Activated CD8-positive, alpha-beta T cell treated with anti-CD3 and anti-CD28 coated beads for 36 hours (primary cell): ENCODE measurements around the gene PACRG. TPM values are rescaled to one million over a fixed set of nuclear protein-coding genes. Genes with fewer than 3 reads are reported as not detected.

Experiments
- ATAC-seq: fragments of 200-7000 bp; cut with Tn5 transposase; one replicate; pipeline ENCODE4 v1.10.0; 2021; ENCODE audit warnings: mild to moderate bottlenecking, moderate library complexity
- CTCF ChIA-PET: fragments of 350-600 bp; sonication (Branson Sonifier 250); formaldehyde crosslinking; loops from one replicate; lab custom pipeline; 2021; ENCODE audit warnings: antibody characterized with exemption; lab: Charles Lee
- POLR2A ChIA-PET: fragments of 350-600 bp; sonication (Branson Sonifier 250); formaldehyde crosslinking; loops from one replicate; lab custom pipeline; 2021; ENCODE audit warnings: antibody characterized with exemption; lab: Charles Lee
- DNase-seq: peaks from one replicate; pipeline ENCODE4 v3.0.0-alpha.2; 2020
- H3K27ac Mint-ChIP-seq: one replicate; pipeline ENCODE4 v1.8.0; 2021; ENCODE audit warnings: mild to moderate bottlenecking, mixed read lengths
- H3K27me3 Mint-ChIP-seq: one replicate; pipeline ENCODE4 v1.8.0; 2021; ENCODE audit warnings: mixed read lengths
- H3K36me3 Mint-ChIP-seq: one replicate; pipeline ENCODE4 v1.8.0; 2021; ENCODE audit warnings: low read depth, mixed read lengths
- H3K4me1 Mint-ChIP-seq: one replicate; pipeline ENCODE4 v1.8.0; 2021; ENCODE audit warnings: low read depth, mixed read lengths
- H3K4me3 Mint-ChIP-seq: one replicate; pipeline ENCODE4 v1.8.0; 2021; ENCODE audit warnings: mild to moderate bottlenecking, moderate library complexity, mixed read lengths
- H3K9me3 Mint-ChIP-seq: one replicate; pipeline ENCODE4 v1.8.0; 2021; ENCODE audit warnings: mixed read lengths
- CTCF ChIP-seq: fragments of 200-600 bp; IDR thresholded peaks from one replicate; pipeline ENCODE4 v1.8.0; 2022; ENCODE audit warnings: antibody characterized with exemption, mild to moderate bottlenecking
- intact Hi-C: fragments of 100-400 bp; cut with micrococcal nuclease; formaldehyde crosslinking; loops from one replicate; pipeline ENCODE4 v1.10.0; 2022
- total RNA-seq, 2 experiments: library from RNA; stranded (reverse); gene quantifications; one replicate each; pipeline ENCODE4 v1.2.3, GENCODE V29; 2021

PACRG gene
- total RNA-seq, 2 experiments from 2014 or later = not detected

GRCh38 chr6:163098827-163099479, 371.2 kb downstream of the PACRG start:
- intact Hi-C loops = no loop called here
- Mint-ChIP-seq H3K4me3 (no peak overlapping the region), H3K36me3 (no peaks in the 10 kb centered on the region), H3K27ac (no peak overlapping the region), H3K4me1 (no peaks in the 10 kb centered on the region), H3K27me3 (no peaks in the 10 kb centered on the region), H3K9me3 (no peaks in the 10 kb centered on the region)
- no peak for DNase-seq
- POLR2A ChIA-PET = no interaction called here
- CTCF ChIA-PET = no interaction called here
- no peak for ATAC-seq
- no peak for TF ChIP-seq CTCF

DNA sequence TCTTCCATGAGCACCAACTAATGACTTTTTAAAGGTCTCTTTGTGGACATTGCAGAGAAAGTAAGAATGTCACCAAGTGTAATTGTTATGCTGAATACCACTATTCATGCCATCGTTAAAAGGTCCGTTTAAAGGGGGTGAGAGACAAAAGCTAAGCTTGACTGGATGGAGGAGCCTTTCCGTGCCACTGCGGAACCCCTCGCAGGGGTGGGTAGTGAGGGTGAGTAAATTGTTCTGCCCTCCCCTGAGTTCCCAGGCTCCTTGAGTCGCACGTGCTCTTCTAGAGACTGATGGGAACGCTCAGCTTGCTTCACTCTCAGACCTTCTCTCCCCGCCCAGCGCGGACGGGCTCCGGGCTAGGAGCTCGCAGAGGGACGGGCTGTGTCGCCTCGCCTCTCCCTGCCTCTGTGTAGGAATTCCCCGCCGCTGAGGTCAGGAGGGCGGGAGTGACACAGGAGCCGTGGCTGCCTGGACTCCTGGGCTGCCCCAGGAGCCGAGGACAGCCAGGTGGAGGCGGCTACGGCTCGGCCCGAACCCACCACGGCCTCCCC, 371.9 kb downstream of the PACRG start:
- ChIA-PET POLR2A (no interaction called here), CTCF (no interaction called here)

GRCh38 chr6:163100259-163100658, 372.5 kb downstream of the PACRG start:
- H3K4me3 Mint-ChIP-seq = no peak overlapping the region
- H3K27ac Mint-ChIP-seq = no peak overlapping the region
- CTCF ChIA-PET = no interaction called here

More for the DNA sequence above, 371.9 kb downstream of the PACRG start:
- Mint-ChIP-seq H3K27me3 (no peaks in the 10 kb centered on the region), H3K9me3 (no peaks in the 10 kb centered on the region), H3K4me3 (no peak overlapping the region), H3K27ac (no peak overlapping the region), H3K36me3 (no peaks in the 10 kb centered on the region), H3K4me1 (no peaks in the 10 kb centered on the region)
- ATAC-seq (no peak), DNase-seq (no peak)
- intact Hi-C loops = no loop called here
- no peak for TF ChIP-seq CTCF

DNA sequence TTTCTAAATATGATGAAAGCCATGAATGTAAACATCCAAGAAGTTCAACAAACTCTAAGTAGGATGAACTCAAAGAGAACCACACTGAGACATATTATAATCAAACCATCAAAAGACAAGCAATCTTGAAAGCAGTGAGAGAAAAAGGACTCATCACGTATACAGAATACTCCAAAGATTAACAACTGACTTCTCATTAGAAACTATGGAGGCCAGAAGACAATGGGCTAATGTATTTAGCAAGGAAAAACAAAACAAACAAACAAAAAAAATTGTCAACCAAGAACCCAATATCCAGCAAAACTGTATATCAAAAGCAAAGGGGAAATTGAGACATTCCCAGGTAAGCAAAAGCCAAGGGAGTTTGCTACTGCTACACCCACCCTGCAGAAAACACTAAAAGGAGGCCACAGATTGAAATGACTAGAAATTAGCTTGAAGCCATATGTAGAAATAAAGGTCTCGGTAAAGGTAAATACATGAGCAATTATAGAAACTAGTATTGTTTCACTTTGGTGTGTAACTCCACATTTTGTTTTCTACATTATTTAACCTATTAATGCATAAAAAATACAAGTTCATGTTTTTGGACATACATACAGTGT, 385.7 kb downstream of the PACRG start:
- peaks cover 1% of the 10 kb centered on the region for H3K27me3 Mint-ChIP-seq
- ChIA-PET POLR2A (no interaction called here), CTCF (no interaction called here)
- no peaks in the 10 kb centered on the region for H3K4me1 Mint-ChIP-seq
- intact Hi-C loops = no loop called here
- peaks cover 10% of the 10 kb centered on the region for H3K9me3 Mint-ChIP-seq
- no peak overlapping the region for H3K4me3 Mint-ChIP-seq
- no peaks in the 10 kb centered on the region for H3K36me3 Mint-ChIP-seq
- DNase-seq (no peak), ATAC-seq (no peak)
- TF ChIP-seq CTCF = no peak
- H3K27ac Mint-ChIP-seq = no peak overlapping the region

More at GRCh38 chr6:163100259-163100658, 372.5 kb downstream of the PACRG start:
- POLR2A ChIA-PET = no interaction called here
- Mint-ChIP-seq H3K27me3 (no peaks in the 10 kb centered on the region), H3K36me3 (no peaks in the 10 kb centered on the region), H3K4me1 (no peaks in the 10 kb centered on the region), H3K9me3 (no peaks in the 10 kb centered on the region)
- DNase-seq = no peak
- TF ChIP-seq CTCF = no peak
- no peak for ATAC-seq
- intact Hi-C loops = no loop called here

DNA sequence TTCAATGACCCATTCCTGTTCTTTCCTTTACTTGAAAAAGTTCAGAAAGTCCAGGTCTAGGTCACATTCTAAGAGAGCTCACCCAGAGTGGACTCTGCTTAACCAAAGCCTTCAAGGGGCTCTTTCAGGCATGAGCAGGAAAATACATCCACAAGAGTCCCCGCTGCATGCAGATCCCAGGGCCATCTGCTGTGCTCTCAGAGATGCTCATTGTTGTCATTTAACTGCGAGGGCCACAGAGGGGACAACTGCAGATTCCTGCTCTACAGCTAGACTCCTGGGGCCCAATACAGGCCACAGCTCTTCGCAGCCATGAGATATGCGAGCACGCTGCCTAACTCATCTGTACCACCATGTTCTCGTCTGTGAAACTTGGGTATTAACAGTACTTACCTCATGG, 391.2 kb downstream of the PACRG start:
- Mint-ChIP-seq H3K27ac (no peak overlapping the region), H3K9me3 (no peaks in the 10 kb centered on the region), H3K27me3 (no peaks in the 10 kb centered on the region), H3K4me3 (no peak overlapping the region), H3K4me1 (no peaks in the 10 kb centered on the region), H3K36me3 (no peaks in the 10 kb centered on the region)
- ATAC-seq = no peak
- intact Hi-C loops = no loop called here
- DNase-seq = no peak
- POLR2A ChIA-PET = no interaction called here
- CTCF ChIA-PET = no interaction called here
- no peak for TF ChIP-seq CTCF
